Muscle of leg (tissue), 11 donors: Measurements from ENCODE around the gene JUN. TPM values are rescaled to one million over a fixed set of nuclear protein-coding genes. Genes with fewer than 3 reads are reported as not detected.

Experiments
- DNase-seq: peaks from one replicate; pipeline ENCODE4 v3.0.0; 2013
- H3K27ac ChIP-seq: one replicate; pipeline ENCODE4 v1.5.1; 2013; ENCODE audit warnings: mild to moderate bottlenecking, low read length, control low read depth
- H3K27me3 ChIP-seq: one replicate; pipeline ENCODE4 v1.6.1; 2013; ENCODE audit warnings: low read length; ENCODE audit not compliant: control insufficient read depth, insufficient read depth
- H3K36me3 ChIP-seq: one replicate; pipeline ENCODE4 v1.6.1; 2013; ENCODE audit warnings: low read length; ENCODE audit not compliant: control insufficient read depth, insufficient read depth
- H3K4me1 ChIP-seq: one replicate; pipeline ENCODE4 v1.6.1; 2013; ENCODE audit warnings: low read length; ENCODE audit not compliant: control insufficient read depth, insufficient read depth
- H3K4me3 ChIP-seq: one replicate; pipeline ENCODE4 v1.5.1; 2013; ENCODE audit warnings: low read length, control low read depth
- H3K9me3 ChIP-seq: replicated peaks from 2 replicates; pipeline ENCODE4 v1.6.1; 2013; ENCODE audit warnings: low read depth, low read length; ENCODE audit not compliant: control insufficient read depth
- WGBS: methylation state at CpG from one replicate; pipeline ENCODE4 v1.1.5; 2013; ENCODE audit warnings: missing lambda C conversion rate; ENCODE audit not compliant: insufficient coverage; 5-methylcytosine and 5-hydroxymethylcytosine counted together
- polyA plus RNA-seq, 8 donors: library from polyadenylated mRNA; unstranded; fragments of 120-200 nt; gene quantifications; one replicate each; pipeline versions ENCODE4 v1.2.1 to v1.2.3, GENCODE V29; 2013; ENCODE audit warnings: inconsistent platforms in 1 of 8, low replicate concordance in 1 of 8; ENCODE audit not compliant: insufficient read length in 8 of 8, insufficient read depth in 1 of 8
- total RNA-seq: library from RNA; stranded (reverse); fragments of 120-200 nt; gene quantifications from one replicate; pipeline ENCODE4 v1.2.4, GENCODE V29; 2013

The JUN gene
- total and polyA plus RNA-seq, 9 donors = 73.2 to 282 (median 185) TPM

DNA sequence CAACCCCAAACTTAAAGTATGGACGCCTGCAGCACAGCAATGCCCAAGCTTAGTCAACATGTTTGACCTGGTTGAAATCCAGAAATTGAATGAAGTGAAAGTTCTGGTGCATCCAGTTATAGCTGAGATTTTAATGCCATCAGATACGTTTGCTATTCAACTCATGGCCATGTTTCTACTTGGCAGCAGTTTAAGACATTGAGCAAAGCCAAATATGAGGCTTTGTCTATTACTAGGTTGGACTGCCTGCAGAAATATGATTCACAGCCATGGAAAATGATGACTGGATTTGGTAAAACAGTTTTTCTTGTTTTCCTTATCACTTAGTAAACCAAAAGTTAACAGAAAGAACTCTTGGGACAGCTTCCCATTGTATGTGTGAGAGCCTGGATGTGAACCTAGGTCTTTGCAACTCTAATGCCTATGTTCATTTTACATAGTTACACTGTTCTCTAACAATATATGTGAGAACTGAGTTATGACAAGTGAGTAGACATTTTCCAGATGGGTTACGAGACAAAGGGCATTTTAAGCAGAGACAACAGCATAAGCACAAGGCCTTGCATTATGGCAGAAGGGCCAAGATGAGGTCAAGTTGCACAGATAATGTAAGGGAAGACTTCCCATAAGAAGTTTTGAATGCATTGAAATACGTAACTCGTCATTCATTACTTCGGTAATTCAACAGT lies 51.6 kb downstream of the JUN start:
- no peak overlapping the region for H3K27ac ChIP-seq
- peak; percentile 29 for DNase-seq
- no peaks in the 10 kb centered on the region for H3K9me3 ChIP-seq
- H3K27me3 ChIP-seq = no peaks in the 10 kb centered on the region
- no peaks in the 10 kb centered on the region for H3K36me3 ChIP-seq
- H3K4me1 ChIP-seq = no peaks in the 10 kb centered on the region
- 55% methylated on average over 3 of the region's 6 CpGs for WGBS
- H3K4me3 ChIP-seq = no peak overlapping the region

Other genes starting within 250 kb of the JUN start
- gene OMA1, start 237.3 kb downstream of the JUN start, total RNA-seq = 28.6 TPM
- 10 to 100 TPM in 7 of 8 donors, 1 to 10 TPM in 1; 9.3 to 22.1 (median 16.5) TPM for gene OMA1, start 237.3 kb downstream of the JUN start, polyA plus RNA-seq
- gene TACSTD2, start 206.8 kb downstream of the JUN start, total RNA-seq = 0.13 TPM
- 1 to 10 TPM in 2 of 8 donors, under 1 TPM in 6; 0.17 to 6.4 (median 0.44) TPM for gene TACSTD2, start 206.8 kb downstream of the JUN start, polyA plus RNA-seq
- gene MYSM1, start 84.0 kb downstream of the JUN start, total RNA-seq = 16.4 TPM
- gene MYSM1, start 84.0 kb downstream of the JUN start, polyA plus RNA-seq = 10 to 100 TPM; 11.7 to 25.7 (median 17.5) TPM